OCI-LY1 (cell line): ENCODE results near the gene STEAP4.

ENCODE experiments used
- H2AFZ ChIP-seq: fragments of 200-600 bp; sonication (generic), shearing (Covaris generic); 2 replicates; pipeline ENCODE4 v1.6.0; 2014; ENCODE audit warnings: antibody characterized with exemption, mild to moderate bottlenecking, low read length
- H3F3A ChIP-seq: fragments of 200-600 bp; sonication (generic), shearing (Covaris generic); 2 replicates; pipeline ENCODE4 v1.6.0; 2014; ENCODE audit warnings: mild to moderate bottlenecking, antibody characterized with exemption, low read length, moderate library complexity; ENCODE audit not compliant: insufficient read depth
- H3K27ac ChIP-seq: fragments of 200-600 bp; sonication (generic); 2 replicates; pipeline ENCODE4 v1.5.1; 2014; ENCODE audit warnings: low read length, mixed run types, mild to moderate bottlenecking, low read depth; ENCODE audit not compliant: poor library complexity, severe bottlenecking
- H3K27me3 ChIP-seq: fragments of 200-600 bp; sonication (generic); 2 replicates; pipeline ENCODE4 v1.6.0; 2014; ENCODE audit warnings: antibody characterized with exemption, mild to moderate bottlenecking, low read length, moderate library complexity; ENCODE audit not compliant: insufficient read depth
- H3K36me3 ChIP-seq: fragments of 200-600 bp; sonication (generic); 2 replicates; pipeline ENCODE4 v1.6.1; 2014; ENCODE audit warnings: mild to moderate bottlenecking, antibody characterized with exemption, low read length, moderate library complexity, mixed read lengths; ENCODE audit not compliant: insufficient read depth
- H3K4me1 ChIP-seq: fragments of 200-600 bp; sonication (generic); 2 replicates; pipeline ENCODE4 v1.5.1; 2014; ENCODE audit warnings: mild to moderate bottlenecking, low read length, moderate library complexity; ENCODE audit not compliant: insufficient read depth, severe bottlenecking
- H3K4me2 ChIP-seq: fragments of 200-600 bp; sonication (generic), shearing (Covaris generic); 2 replicates; pipeline ENCODE4 v1.6.1; 2014; ENCODE audit warnings: low read length
- H3K4me3 ChIP-seq: fragments of 200-600 bp; sonication (generic); 2 replicates; pipeline ENCODE4 v1.5.1; 2014; ENCODE audit warnings: low read length, low read depth, mild to moderate bottlenecking, mixed read lengths; ENCODE audit not compliant: poor library complexity, severe bottlenecking
- H3K79me2 ChIP-seq: fragments of 200-600 bp; shearing (Covaris generic); 2 replicates; pipeline ENCODE4 v1.6.1; 2016; ENCODE audit warnings: mixed run types, low read length, mixed read lengths; ENCODE audit not compliant: insufficient read depth
- H3K9ac ChIP-seq: fragments of 200-600 bp; sonication (generic), shearing (Covaris generic); 2 replicates; pipeline ENCODE4 v1.6.1; 2014; ENCODE audit warnings: mild to moderate bottlenecking, low read length, mixed read lengths
- H3K9me2 ChIP-seq: fragments of 200-600 bp; sonication (generic), shearing (Covaris generic); 2 replicates; pipeline ENCODE4 v1.6.1; 2014; ENCODE audit warnings: low read depth, mild to moderate bottlenecking, low read length, mixed read lengths
- H3K9me3 ChIP-seq: fragments of 200-600 bp; shearing (Covaris generic); 2 replicates; pipeline ENCODE4 v1.6.1; 2014; ENCODE audit warnings: low read length, mixed read lengths
- H4K20me1 ChIP-seq: fragments of 200-600 bp; sonication (generic), shearing (Covaris generic); 2 replicates; pipeline ENCODE4 v1.6.0; 2016; ENCODE audit warnings: mild to moderate bottlenecking, low read length; ENCODE audit not compliant: insufficient read depth
- CTCF ChIP-seq: fragments of 200-600 bp; sonication (generic), shearing (Covaris generic); IDR thresholded peaks from 2 replicates; pipeline ENCODE4 v1.5.1; 2017; ENCODE audit warnings: mild to moderate bottlenecking, antibody characterized with exemption, low read length, moderate library complexity, mixed read lengths
- EZH2 ChIP-seq: fragments of 200-600 bp; sonication (generic), shearing (Covaris generic); IDR thresholded peaks from 2 replicates; pipeline ENCODE4 v1.8.0; 2017; ENCODE audit warnings: borderline replicate concordance, mixed run types, mild to moderate bottlenecking, antibody characterized with exemption, low read length, moderate library complexity, mixed read lengths

The STEAP4 gene

GRCh38 chr7:88322151-88322550 is 15.5 kb upstream of the STEAP4 start:
- Histone ChIP-seq H2AFZ (no peak overlapping the region), H3K27ac (no peak overlapping the region), H3K79me2 (no peaks in the 10 kb centered on the region), H3K9me3 (no peaks in the 10 kb centered on the region), H3K4me1 (no peaks in the 10 kb centered on the region), H3K27me3 (no peaks in the 10 kb centered on the region), H3F3A (no peaks in the 10 kb centered on the region), H4K20me1 (no peaks in the 10 kb centered on the region), H3K4me3 (no peak overlapping the region), H3K9me2 (no peaks in the 10 kb centered on the region), H3K36me3 (no peaks in the 10 kb centered on the region), H3K9ac (no peak overlapping the region), H3K4me2 (no peak overlapping the region)
- no peak for TF ChIP-seq CTCF

DNA sequence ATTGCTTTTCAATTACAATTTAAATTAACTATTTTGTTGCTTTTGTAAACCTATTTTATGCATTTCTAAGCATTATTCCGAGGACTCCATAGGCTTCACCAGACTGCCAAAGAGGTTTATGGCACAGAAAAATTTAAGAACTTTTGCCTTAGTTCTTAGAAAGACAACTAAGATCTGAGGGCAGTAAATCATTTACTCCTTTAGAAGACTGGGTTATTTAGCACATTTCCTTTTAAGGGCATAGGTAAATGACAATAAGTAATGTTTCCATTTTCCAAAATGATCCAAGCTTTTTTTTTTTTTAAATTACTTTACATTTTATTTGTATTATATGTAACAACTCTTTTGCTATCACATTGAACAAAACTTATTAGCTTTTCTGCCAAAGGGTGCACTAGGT is 15.0 kb upstream of the STEAP4 start:
- no peaks in the 10 kb centered on the region for H3K27me3 ChIP-seq
- no peak overlapping the region for H3K9ac ChIP-seq
- no peaks in the 10 kb centered on the region for H3K36me3 ChIP-seq
- no peaks in the 10 kb centered on the region for H3F3A ChIP-seq
- H3K4me1 ChIP-seq: no peaks in the 10 kb centered on the region
- H3K4me2 ChIP-seq: no peak overlapping the region
- no peaks in the 10 kb centered on the region for H3K9me3 ChIP-seq
- no peaks in the 10 kb centered on the region for H4K20me1 ChIP-seq
- no peaks in the 10 kb centered on the region for H3K9me2 ChIP-seq
- H2AFZ ChIP-seq: no peak overlapping the region
- no peak for TF ChIP-seq EZH2
- H3K27ac ChIP-seq: no peak overlapping the region
- no peak overlapping the region for H3K4me3 ChIP-seq
- H3K79me2 ChIP-seq: no peaks in the 10 kb centered on the region

DNA sequence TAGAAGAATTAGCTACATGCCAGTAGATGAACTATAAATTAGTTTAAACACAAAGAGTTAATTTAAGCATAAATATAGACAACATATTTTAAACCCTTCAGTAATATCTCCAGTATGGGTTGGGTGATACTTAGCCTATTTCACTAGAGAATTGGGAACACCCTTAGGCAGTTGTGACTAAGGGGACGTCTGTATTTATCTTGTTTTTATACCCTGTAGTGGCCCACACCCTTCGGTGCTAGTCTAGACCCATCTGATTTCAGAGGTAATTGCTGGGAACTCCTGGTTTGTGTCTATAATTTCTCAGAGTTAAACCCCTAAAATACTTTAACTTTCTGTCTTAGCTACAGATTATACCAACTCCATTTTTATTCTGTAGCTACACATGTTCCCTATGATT is 11.5 kb upstream of the STEAP4 start:
- Histone ChIP-seq H3K4me1 (no peaks in the 10 kb centered on the region), H2AFZ (no peak overlapping the region), H3K4me3 (no peak overlapping the region), H3K4me2 (no peak overlapping the region), H4K20me1 (no peaks in the 10 kb centered on the region), H3K79me2 (no peaks in the 10 kb centered on the region), H3F3A (no peaks in the 10 kb centered on the region), H3K27ac (no peak overlapping the region), H3K9me3 (no peaks in the 10 kb centered on the region), H3K36me3 (no peaks in the 10 kb centered on the region), H3K9ac (no peak overlapping the region), H3K9me2 (no peaks in the 10 kb centered on the region), H3K27me3 (no peaks in the 10 kb centered on the region)
- no peak for TF ChIP-seq EZH2
- no peak for TF ChIP-seq CTCF

- no peaks in the 10 kb centered on the region for H3K9me3 ChIP-seq
- no peak overlapping the region for H3K4me2 ChIP-seq
- H3K27ac ChIP-seq: no peak overlapping the region
- no peaks in the 10 kb centered on the region for H3K9me2 ChIP-seq
- no peak overlapping the region for H2AFZ ChIP-seq
- H3K4me3 ChIP-seq: no peak overlapping the region
- TF ChIP-seq EZH2 (no peak), CTCF (no peak)
- H3K9ac ChIP-seq: no peak overlapping the region
- no peaks in the 10 kb centered on the region for H3K36me3 ChIP-seq
- H3K4me1 ChIP-seq: no peaks in the 10 kb centered on the region
- H4K20me1 ChIP-seq: no peaks in the 10 kb centered on the region
- no peaks in the 10 kb centered on the region for H3K27me3 ChIP-seq
- H3F3A ChIP-seq: no peaks in the 10 kb centered on the region
- no peaks in the 10 kb centered on the region for H3K79me2 ChIP-seq
Measured at GRCh38 chr7:88317422-88317821, 10.7 kb upstream of the STEAP4 start.
